GM12864 (cell line): ENCODE results near the gene ILF3.
A peak's percentile ranks its signal among the peaks of the same experiment; 100 is the strongest.

Experiments
- DNase-seq: peaks from one replicate; pipeline ENCODE4 v3.0.0-alpha.2; 2011; ENCODE audit warnings: low read depth
- H3K4me3 ChIP-seq: 2 replicates; pipeline ENCODE4 v1.5.1; 2011; ENCODE audit warnings: mild to moderate bottlenecking, low read depth, low read length, control low read depth
- TF ChIP-seq, protein P1 (sequence below): IDR thresholded peaks from 2 replicates; pipeline ENCODE4 v1.5.1; 2011; ENCODE audit warnings: low read depth, mild to moderate bottlenecking, moderate library complexity, low read length, control low read depth, inconsistent platforms; ENCODE audit errors: missing control alignments

Gene ILF3

GRCh38 chr19:10651851-10652250, 2.3 kb upstream of the ILF3 start:
- no peak for DNase-seq
- TF ChIP-seq, protein P1, sequence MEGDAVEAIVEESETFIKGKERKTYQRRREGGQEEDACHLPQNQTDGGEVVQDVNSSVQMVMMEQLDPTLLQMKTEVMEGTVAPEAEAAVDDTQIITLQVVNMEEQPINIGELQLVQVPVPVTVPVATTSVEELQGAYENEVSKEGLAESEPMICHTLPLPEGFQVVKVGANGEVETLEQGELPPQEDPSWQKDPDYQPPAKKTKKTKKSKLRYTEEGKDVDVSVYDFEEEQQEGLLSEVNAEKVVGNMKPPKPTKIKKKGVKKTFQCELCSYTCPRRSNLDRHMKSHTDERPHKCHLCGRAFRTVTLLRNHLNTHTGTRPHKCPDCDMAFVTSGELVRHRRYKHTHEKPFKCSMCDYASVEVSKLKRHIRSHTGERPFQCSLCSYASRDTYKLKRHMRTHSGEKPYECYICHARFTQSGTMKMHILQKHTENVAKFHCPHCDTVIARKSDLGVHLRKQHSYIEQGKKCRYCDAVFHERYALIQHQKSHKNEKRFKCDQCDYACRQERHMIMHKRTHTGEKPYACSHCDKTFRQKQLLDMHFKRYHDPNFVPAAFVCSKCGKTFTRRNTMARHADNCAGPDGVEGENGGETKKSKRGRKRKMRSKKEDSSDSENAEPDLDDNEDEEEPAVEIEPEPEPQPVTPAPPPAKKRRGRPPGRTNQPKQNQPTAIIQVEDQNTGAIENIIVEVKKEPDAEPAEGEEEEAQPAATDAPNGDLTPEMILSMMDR = no peak
- no peak overlapping the region for H3K4me3 ChIP-seq

GRCh38 chr19:10653482-10653731, 739 bp upstream of the ILF3 start:
- TF ChIP-seq, protein P1 = no peak
- H3K4me3 ChIP-seq = peak overlapping the region; percentile 94
- no peak for DNase-seq

- TF ChIP-seq, protein P1 = no peak
- H3K4me3 ChIP-seq = peak overlapping the region; percentile 94
- DNase-seq = no peak
These were observed 687 bp downstream of the ILF3 start for GRCh38 chr19:10654610-10655456.

GRCh38 chr19:10655457-10656312, 1.5 kb downstream of the ILF3 start:
- TF ChIP-seq, protein P1 = no peak
- peak overlapping the region; percentile 94 for H3K4me3 ChIP-seq
- DNase-seq = no peak

- H3K4me3 ChIP-seq = no peak overlapping the region
- DNase-seq = no peak
- TF ChIP-seq, protein P1 = no peak
These were observed 6.2 kb downstream of the ILF3 start for GRCh38 chr19:10660346-10660745.

DNA sequence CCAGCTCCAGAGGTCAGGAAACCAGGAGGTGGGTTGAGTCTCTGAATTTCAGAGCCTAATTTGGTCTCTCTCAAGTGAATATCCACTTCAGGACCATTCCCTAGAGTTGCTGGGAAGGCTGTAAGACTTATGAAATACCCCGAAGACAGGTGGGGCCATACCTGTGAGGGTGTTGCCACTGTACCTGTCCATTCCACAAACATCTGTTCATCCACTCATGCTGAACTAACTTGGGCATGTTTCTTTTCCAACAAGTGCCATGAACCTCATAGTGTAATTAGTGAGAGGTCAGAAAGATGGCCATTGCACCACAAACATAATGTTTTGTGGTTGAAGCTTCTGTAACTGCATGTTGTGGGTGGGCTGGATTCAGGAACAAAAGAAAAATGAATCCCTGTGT, 7.8 kb downstream of the ILF3 start:
- no peak overlapping the region for H3K4me3 ChIP-seq
- no peak for DNase-seq

More for the DNA sequence above, 7.8 kb downstream of the ILF3 start:
- TF ChIP-seq, protein P1 = no peak
